Neutrophil (primary cell): ENCODE data around the gene PIP5KL1.

Experiments used
- H3K27ac ChIP-seq: fragments of 200-600 bp; sonication (generic); 2 replicates; pipeline ENCODE4 v1.5.1; 2016; ENCODE audit warnings: mild to moderate bottlenecking, moderate library complexity
- H3K27me3 ChIP-seq: fragments of 200-600 bp; sonication (generic); 2 replicates; pipeline ENCODE4 v1.6.0; 2016; ENCODE audit warnings: mild to moderate bottlenecking
- H3K36me3 ChIP-seq: fragments of 200-600 bp; sonication (generic); 2 replicates; pipeline ENCODE4 v1.5.1; 2017
- H3K4me1 ChIP-seq, 2 experiments: fragments of 200-600 bp in 1 of 2; sonication (generic) in 1 of 2; 1 replicate in 1 of 2; 2 replicates in 1 of 2; pipeline versions ENCODE4 v1.5.1 to v1.6.1; 2013 to 2016; ENCODE audit warnings: low read depth in 1 of 2, low read length in 1 of 2, mild to moderate bottlenecking in 1 of 2, moderate library complexity in 1 of 2; ENCODE audit not compliant: control insufficient read depth in 1 of 2, insufficient read depth in 1 of 2
- H3K4me3 ChIP-seq, 2 experiments: fragments of 200-600 bp in 1 of 2; sonication (generic) in 1 of 2; 1 replicate in 1 of 2; 2 replicates in 1 of 2; pipeline ENCODE4 v1.5.1; 2013 to 2016; ENCODE audit warnings: low read depth in 1 of 2, low read length in 1 of 2, mild to moderate bottlenecking in 1 of 2, moderate library complexity in 1 of 2
- H3K9me3 ChIP-seq: fragments of 200-600 bp; sonication (generic); 2 replicates; pipeline ENCODE4 v1.5.1; 2016
- TF ChIP-seq, protein P1 (sequence below): fragments of 200-600 bp; sonication (generic); IDR thresholded peaks from 2 replicates; pipeline ENCODE4 v1.5.1; 2016; ENCODE audit warnings: antibody characterized with exemption

Gene PIP5KL1

DNA sequence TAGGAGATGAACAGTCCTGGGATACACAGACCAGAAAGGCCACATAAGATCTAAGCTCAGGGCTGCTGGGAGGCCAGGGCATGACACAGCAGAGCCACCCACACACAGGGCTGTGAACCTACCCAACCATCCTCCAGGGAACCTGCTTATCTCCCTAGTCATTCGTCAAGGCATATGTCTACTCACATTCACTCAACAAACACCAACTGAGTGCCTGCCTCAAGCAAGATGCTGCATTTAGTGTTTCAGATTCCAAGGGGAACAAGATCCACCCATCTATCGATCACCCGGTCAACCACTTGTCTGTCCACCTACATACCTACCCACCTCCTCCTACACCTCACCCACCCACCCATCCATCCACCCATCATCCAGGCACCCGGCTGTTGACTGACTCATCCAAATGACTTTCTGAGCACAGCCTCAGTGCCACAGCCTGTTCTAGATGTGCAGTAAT lies 5.2 kb upstream of the PIP5KL1 start:
- Histone ChIP-seq H3K4me3 (no peak overlapping the region), H3K9me3 (no peaks in the 10 kb centered on the region), H3K27ac (no peak overlapping the region), H3K36me3 (peaks cover 3% of the 10 kb centered on the region), H3K4me1 (peaks cover 23 to 31% of the 10 kb centered on the region in 2 experiments), H3K27me3 (peaks cover 13% of the 10 kb centered on the region)
- TF ChIP-seq, protein P1, sequence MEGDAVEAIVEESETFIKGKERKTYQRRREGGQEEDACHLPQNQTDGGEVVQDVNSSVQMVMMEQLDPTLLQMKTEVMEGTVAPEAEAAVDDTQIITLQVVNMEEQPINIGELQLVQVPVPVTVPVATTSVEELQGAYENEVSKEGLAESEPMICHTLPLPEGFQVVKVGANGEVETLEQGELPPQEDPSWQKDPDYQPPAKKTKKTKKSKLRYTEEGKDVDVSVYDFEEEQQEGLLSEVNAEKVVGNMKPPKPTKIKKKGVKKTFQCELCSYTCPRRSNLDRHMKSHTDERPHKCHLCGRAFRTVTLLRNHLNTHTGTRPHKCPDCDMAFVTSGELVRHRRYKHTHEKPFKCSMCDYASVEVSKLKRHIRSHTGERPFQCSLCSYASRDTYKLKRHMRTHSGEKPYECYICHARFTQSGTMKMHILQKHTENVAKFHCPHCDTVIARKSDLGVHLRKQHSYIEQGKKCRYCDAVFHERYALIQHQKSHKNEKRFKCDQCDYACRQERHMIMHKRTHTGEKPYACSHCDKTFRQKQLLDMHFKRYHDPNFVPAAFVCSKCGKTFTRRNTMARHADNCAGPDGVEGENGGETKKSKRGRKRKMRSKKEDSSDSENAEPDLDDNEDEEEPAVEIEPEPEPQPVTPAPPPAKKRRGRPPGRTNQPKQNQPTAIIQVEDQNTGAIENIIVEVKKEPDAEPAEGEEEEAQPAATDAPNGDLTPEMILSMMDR = no peak

DNA sequence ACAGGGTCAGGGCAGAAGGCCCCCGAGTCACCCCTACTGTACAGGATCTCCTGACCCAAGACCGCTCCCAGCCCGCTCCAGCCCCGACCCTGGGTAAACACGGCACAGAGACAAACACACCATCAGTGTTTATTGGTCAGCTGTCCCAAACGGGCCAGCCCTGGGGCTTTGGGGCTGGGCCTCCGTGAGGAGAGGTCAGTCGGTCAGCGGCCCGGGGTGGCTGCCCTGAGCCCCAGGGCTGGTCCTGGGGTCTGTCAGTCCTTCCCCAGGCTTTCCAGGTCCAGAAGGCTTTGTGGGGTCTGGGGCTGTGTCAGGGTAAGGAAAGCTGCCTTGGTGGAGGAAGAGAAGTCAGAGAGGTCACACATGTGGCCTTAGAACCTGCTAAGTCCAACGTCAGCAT lies 4.4 kb upstream of the PIP5KL1 start:
- H3K9me3 ChIP-seq = no peaks in the 10 kb centered on the region
- TF ChIP-seq, protein P1 = no peak
- peaks cover 3% of the 10 kb centered on the region for H3K36me3 ChIP-seq
- H3K4me3 ChIP-seq = no peak overlapping the region
- peaks cover 30 to 37% of the 10 kb centered on the region in 2 experiments for H3K4me1 ChIP-seq
- H3K27me3 ChIP-seq = peaks cover 21% of the 10 kb centered on the region
- no peak overlapping the region for H3K27ac ChIP-seq

- peaks cover 30 to 37% of the 10 kb centered on the region in 2 experiments for H3K4me1 ChIP-seq
- TF ChIP-seq, protein P1 = no peak
- H3K4me3 ChIP-seq = no peak overlapping the region
- peaks cover 29% of the 10 kb centered on the region for H3K27me3 ChIP-seq
- peaks cover 3% of the 10 kb centered on the region for H3K36me3 ChIP-seq
- no peak overlapping the region for H3K27ac ChIP-seq
- H3K9me3 ChIP-seq = no peaks in the 10 kb centered on the region
These were observed 3.7 kb upstream of the PIP5KL1 start for GRCh38 chr9:127934248-127934647.

- Histone ChIP-seq H3K4me3 (peak overlapping the region; percentile 45 to 65), H3K9me3 (no peaks in the 10 kb centered on the region), H3K27ac (no peak overlapping the region), H3K4me1 (peaks cover 28 to 31% of the 10 kb centered on the region in 2 experiments), H3K27me3 (peaks cover 58% of the 10 kb centered on the region), H3K36me3 (peaks cover 3% of the 10 kb centered on the region)
- TF ChIP-seq, protein P1 = no peak
These were observed 710 bp upstream of the PIP5KL1 start for GRCh38 chr9:127931092-127931881.

DNA sequence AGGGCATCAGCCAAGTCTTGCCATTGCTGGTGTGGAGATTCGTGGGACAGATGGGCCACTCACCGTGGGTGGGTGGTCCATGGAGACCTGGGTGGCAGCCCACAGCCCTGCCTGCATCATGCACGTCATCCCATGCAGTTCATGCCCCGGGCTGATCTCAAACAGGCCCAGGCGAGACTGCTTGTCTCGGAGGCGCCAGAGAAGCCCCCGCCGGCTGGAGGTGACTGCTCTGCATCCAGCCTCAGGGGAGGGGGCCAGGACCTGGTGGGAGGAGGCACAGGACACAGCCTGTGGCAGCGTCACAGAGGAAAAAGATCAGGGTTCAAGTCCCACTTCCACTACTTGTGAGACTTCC lies 975 bp downstream of the PIP5KL1 start:
- Histone ChIP-seq H3K36me3 (no peaks in the 10 kb centered on the region), H3K4me3 (no peak overlapping the region), H3K27ac (no peak overlapping the region), H3K27me3 (peaks cover 75% of the 10 kb centered on the region), H3K9me3 (no peaks in the 10 kb centered on the region), H3K4me1 (peaks cover 19 to 28% of the 10 kb centered on the region in 2 experiments)
- TF ChIP-seq, protein P1 = no peak
